GM13977 (cell line): Measurements from ENCODE around the gene OR5K2.

ENCODE experiments used
- DNase-seq: peaks from one replicate; pipeline ENCODE4 v3.0.0; 2012; ENCODE audit warnings: low spot score
- CTCF ChIP-seq: IDR thresholded peaks from 2 replicates; pipeline ENCODE4 v1.5.1; 2012; ENCODE audit warnings: mild to moderate bottlenecking, control low read depth; ENCODE audit not compliant: insufficient read depth; ENCODE audit errors: extremely low read depth, missing control alignments
- in situ Hi-C: fragments of 300-500 bp; cut with MboI; formaldehyde crosslinking; loops from one replicate; pipeline ENCODE4 v1.12.0; 2022; ENCODE audit warnings: low sequenced_read_pairs, low pct_unique_long_range_greater_than_20kb, mixed read lengths, inconsistent platforms; ENCODE audit not compliant: unreplicated experiment

The OR5K2 gene

GRCh38 chr3:98497381-98497780 is at the start of gene OR5K2:
Gene OR5K2 (plus strand): TSS chr3:98497681. CDS start chr3:98497681, 0 bp downstream.
- in situ Hi-C loops, result no loop called here
- TF ChIP-seq CTCF, result no peak
- DNase-seq, result no peak

- in situ Hi-C loops, result no loop called here
- TF ChIP-seq CTCF, result no peak
Measured at GRCh38 chr3:98449606-98450193, 47.8 kb upstream of the OR5K2 start.

GRCh38 chr3:98450372-98450771 is 47.1 kb upstream of the OR5K2 start:
- in situ Hi-C loops, result no loop called here
- DNase-seq, result no peak
- TF ChIP-seq CTCF, result no peak

More at GRCh38 chr3:98449606-98450193, 47.8 kb upstream of the OR5K2 start:
- DNase-seq, result no peak

- TF ChIP-seq CTCF, result no peak
- in situ Hi-C loops, result no loop called here
Measured at GRCh38 chr3:98453827-98454226, 43.7 kb upstream of the OR5K2 start.

GRCh38 chr3:98454929-98455328 is 42.6 kb upstream of the OR5K2 start:
- DNase-seq, result no peak
- TF ChIP-seq CTCF, result no peak

More at GRCh38 chr3:98453827-98454226, 43.7 kb upstream of the OR5K2 start:
- no peak for DNase-seq

GRCh38 chr3:98457543-98457942 is 39.9 kb upstream of the OR5K2 start:
- in situ Hi-C loops, result no loop called here
- DNase-seq, result no peak
- TF ChIP-seq CTCF, result no peak

More at GRCh38 chr3:98454929-98455328, 42.6 kb upstream of the OR5K2 start:
- in situ Hi-C loops, result no loop called here
